DMS153 (cell line): ENCODE data around the gene CPXM1.
"Not testable (repeated sequence)": the region's sequence is repeated elsewhere in the genome, so short reads cannot be mapped to it uniquely, and the experiment has no call there.

Source experiments
- DNase-seq: peaks from one replicate; lab custom pipeline; 2025; lab: John Stamatoyannopoulos, UW

CPXM1 gene

GRCh38 chr20:2800521-2801285, at the start of gene CPXM1:
CPXM1 (minus strand) TSS chr20:2800627; CDS start chr20:2800572, 55 bp downstream.
- no peak for DNase-seq

DNA sequence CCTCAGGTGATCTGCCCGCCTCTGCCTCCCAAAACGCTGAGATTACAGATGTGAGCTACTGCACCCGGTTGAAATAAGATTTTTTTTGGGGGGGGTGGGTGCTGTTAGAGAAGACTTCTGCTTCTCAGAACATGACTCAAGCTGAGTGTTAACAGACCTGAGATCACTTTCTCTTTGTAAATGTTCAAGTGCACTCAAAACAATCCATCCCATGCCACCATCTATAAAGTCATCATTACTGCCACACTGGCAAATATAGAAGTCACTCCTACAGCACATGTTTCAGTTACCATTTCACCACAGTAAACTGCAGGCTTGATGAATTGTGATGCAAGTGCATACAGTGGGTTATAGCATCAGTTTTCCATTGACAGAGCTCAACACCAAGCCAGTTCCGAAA, 49.1 kb upstream of the CPXM1 start:
- no peak for DNase-seq

- DNase-seq: no peak
Measured at GRCh38 chr20:2847802-2848201, 47.4 kb upstream of the CPXM1 start.

DNA sequence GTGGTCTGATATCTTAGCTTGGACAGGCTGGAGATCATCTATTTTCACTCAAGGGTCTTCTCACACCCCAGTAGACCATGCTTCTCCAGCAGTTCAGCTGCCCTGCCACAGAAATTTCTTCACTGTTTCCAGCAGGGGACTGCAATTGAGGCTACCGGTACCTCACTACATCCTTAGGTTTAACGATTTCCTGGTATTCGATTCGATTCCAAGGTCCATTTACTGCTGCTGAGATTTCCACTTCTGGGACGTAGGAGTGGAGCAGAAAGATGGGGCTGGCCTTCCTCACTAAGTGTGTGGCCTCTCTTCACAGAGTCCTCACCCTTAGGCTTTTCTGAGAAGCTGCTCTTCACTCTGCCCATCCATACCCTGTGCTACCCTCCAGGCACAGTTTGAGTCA, 46.3 kb upstream of the CPXM1 start:
- DNase-seq: no peak

- no peak for DNase-seq
Measured at GRCh38 chr20:2845607-2846006, 45.2 kb upstream of the CPXM1 start.

- no peak for DNase-seq
Measured at GRCh38 chr20:2840967-2841531, 40.6 kb upstream of the CPXM1 start.

- DNase-seq: peak; percentile 64
Measured at GRCh38 chr20:2840138-2840966, 39.9 kb upstream of the CPXM1 start, which contains the start of the genes PCED1A and VPS16. PCED1A (minus strand) TSS chr20:2840655; CDS start chr20:2839912, 743 bp downstream. VPS16 (plus strand) TSS chr20:2840745; CDS start chr20:2840775, 30 bp downstream.

DNA sequence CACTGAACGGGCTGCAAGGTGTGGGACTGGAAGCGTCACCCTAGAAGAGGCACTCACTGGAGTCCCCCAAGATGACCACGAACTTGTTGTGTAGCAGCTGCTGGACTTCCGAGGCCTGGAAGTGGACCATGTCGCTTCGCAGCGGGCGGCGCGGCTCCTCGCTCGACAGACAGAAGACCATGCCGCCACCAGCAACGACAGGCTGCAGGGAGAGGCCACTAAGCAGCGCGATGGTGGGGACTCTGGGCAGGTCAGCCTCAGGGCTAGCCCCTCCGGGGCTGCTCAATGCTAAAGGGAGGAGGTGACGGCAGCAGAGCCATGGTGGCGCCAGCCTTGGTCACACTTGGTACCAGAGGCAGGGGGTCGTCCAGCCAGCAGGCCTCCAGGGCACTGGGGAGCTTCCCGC, 39.3 kb upstream of the CPXM1 start:
- DNase-seq: no peak

DNA sequence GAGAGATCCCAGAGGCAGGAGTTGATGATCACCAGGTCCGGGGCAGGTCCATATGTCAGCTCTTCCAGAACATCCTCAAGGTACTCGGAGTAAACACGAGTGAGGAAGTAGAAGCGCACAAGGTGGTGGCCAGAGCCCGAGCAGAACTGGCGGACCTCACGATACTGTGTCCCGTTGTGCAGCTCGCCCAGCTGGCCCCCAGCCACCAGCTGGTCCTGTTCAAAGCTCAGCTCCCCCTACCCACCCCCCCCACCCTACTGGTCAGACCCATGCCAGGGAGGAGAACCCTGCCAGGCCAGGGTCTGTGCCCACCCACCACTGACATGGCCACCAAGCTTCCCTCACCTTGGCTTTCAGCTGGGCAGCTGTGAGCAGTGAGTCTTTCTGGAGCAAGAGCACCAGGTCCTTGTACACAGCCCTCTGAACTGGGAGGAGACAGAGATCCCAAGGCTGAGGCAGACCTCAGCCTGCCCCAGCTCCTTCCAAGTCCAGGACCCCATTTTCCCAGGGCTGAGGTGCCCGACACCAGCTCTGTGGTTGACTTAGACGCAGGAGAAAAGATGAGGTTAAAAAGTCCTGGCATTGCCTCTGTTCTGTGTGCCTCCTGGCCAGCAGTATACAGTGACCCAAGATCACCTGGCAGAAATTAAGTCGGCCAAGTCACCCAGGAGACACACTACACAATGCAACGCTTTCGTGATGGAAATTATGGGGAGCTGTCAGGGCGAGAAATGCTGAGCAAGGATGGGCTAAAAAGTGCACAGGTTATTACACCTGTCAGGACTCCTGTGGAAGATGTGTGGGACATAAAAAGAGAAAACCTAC, 38.6 kb upstream of the CPXM1 start:
- no peak for DNase-seq

DNA sequence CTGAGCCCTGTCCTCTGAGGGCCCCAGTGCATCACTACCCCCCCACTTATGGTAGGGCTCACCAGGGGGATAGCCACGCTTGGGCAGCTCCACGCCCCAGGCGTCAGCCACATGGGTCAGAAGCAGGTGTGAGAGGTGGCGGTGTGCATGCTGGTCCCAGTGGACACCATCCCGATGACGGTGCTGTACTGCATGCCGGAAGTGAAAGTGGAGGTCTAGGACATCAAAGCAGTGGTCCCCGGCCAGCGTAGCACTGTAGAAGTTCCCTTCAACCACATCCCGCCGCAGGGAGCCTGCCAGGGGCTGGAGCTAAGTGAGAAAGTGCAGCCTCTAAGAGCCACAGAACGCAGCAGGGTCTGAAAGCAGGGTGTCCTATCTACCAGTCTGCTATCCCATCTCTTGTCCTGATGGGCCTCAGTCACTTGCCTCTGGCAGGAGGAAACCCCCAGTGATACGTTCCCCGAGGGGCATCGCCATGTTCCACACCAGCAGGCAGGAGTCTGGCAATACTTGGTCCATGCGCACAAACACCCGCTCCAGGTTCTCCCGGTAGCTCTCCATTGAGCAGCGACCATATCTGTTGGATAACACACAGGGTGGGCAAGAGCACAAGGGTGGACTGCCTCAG, 37.9 kb upstream of the CPXM1 start:
- DNase-seq: no peak

GRCh38 chr20:2837221-2837960, 37.0 kb upstream of the CPXM1 start:
- DNase-seq: no peak

GRCh38 chr20:2836035-2836434, 35.6 kb upstream of the CPXM1 start:
- DNase-seq: no peak

- no peak for DNase-seq
Measured at GRCh38 chr20:2835331-2835796, 34.9 kb upstream of the CPXM1 start.

- DNase-seq: no peak
Measured at GRCh38 chr20:2834401-2835110, 34.1 kb upstream of the CPXM1 start.

GRCh38 chr20:2833761-2834160, 33.3 kb upstream of the CPXM1 start:
- no peak for DNase-seq

- DNase-seq: not testable (repeated sequence)
Measured at GRCh38 chr20:2831206-2831605, 30.8 kb upstream of the CPXM1 start.

- DNase-seq: no peak
Measured at GRCh38 chr20:2829376-2829775, 28.9 kb upstream of the CPXM1 start.

DNA sequence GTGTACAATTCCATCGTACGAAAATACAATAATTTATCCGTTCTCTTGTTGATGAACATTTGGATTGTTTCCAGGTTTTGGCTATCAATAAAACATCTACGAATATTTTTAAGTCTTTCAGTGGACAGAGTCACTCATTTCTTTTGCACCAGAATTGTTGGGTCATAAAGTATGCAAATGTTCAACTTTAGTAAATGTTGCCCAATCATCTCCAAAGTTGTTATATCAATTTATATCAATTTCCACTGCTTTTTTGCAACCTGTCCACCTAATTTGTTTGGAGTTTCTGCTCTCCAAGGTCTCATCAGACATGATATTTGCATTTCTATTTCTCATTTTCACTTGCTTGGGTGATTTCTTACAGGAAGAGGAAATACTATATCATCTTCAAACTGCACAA, 26.2 kb upstream of the CPXM1 start:
- DNase-seq: no peak

- DNase-seq: no peak
Measured at GRCh38 chr20:2825761-2826160, 25.3 kb upstream of the CPXM1 start.

- no peak for DNase-seq
Measured at GRCh38 chr20:2822073-2822472, 21.6 kb upstream of the CPXM1 start.
